CD4-positive, alpha-beta T cell (primary cell): ENCODE data around the gene EEF1AKMT4. TPM values are rescaled to one million over a fixed set of nuclear protein-coding genes. Genes with fewer than 3 reads are reported as not detected.

Experiments used
- ATAC-seq: fragments of 200-7000 bp; cut with Tn5 transposase; one replicate; pipeline ENCODE4 v1.10.0; 2022; ENCODE audit warnings: mild to moderate bottlenecking; ENCODE audit not compliant: poor library complexity
- CTCF ChIA-PET: fragments of 350-600 bp; sonication (Branson Sonifier 250); formaldehyde crosslinking; loops from one replicate; lab custom pipeline; 2021; ENCODE audit warnings: antibody characterized with exemption, inconsistent platforms; lab: Charles Lee
- POLR2A ChIA-PET: fragments of 350-600 bp; sonication (Branson Sonifier 250); formaldehyde crosslinking; loops from one replicate; lab custom pipeline; 2021; ENCODE audit warnings: antibody characterized with exemption, inconsistent platforms; lab: Charles Lee
- DNase-seq, 14 experiments: peaks; one replicate each; pipeline ENCODE4 v3.0.0-alpha.2; 2013 to 2020; ENCODE audit warnings: mixed read lengths in 2 of 14
- H3K27ac ChIP-seq, 2 donors: one replicate each; pipeline versions ENCODE4 v1.5.1 to v1.7.0; 2013; ENCODE audit warnings: low read length in 2 of 2, low read depth in 1 of 2, mild to moderate bottlenecking in 1 of 2
- H3K27me3 ChIP-seq, 2 experiments: 1 replicate in 1 of 2; 2 replicates in 1 of 2; pipeline versions ENCODE4 v1.6.1 to v1.7.0; 2013; ENCODE audit warnings: low read length in 2 of 2, control low read depth in 1 of 2, mild to moderate bottlenecking in 1 of 2, moderate library complexity in 1 of 2; ENCODE audit not compliant: insufficient read depth in 2 of 2, control insufficient read depth in 1 of 2
- H3K36me3 ChIP-seq: one replicate; pipeline ENCODE4 v1.6.1; 2013; ENCODE audit warnings: low read length, control low read depth; ENCODE audit not compliant: insufficient read depth
- H3K4me1 ChIP-seq: one replicate; pipeline ENCODE4 v1.6.1; 2013; ENCODE audit warnings: low read length, control low read depth; ENCODE audit not compliant: insufficient read depth
- H3K4me3 ChIP-seq: one replicate; pipeline ENCODE4 v1.5.1; 2013; ENCODE audit warnings: mild to moderate bottlenecking, low read length, moderate library complexity
- H3K9me3 ChIP-seq, 2 experiments: 1 replicate in 1 of 2; 2 replicates in 1 of 2; pipeline versions ENCODE4 v1.6.1 to v1.7.0; 2013; ENCODE audit warnings: low read length in 2 of 2, mild to moderate bottlenecking in 2 of 2, control low read depth in 1 of 2, moderate library complexity in 1 of 2; ENCODE audit not compliant: control insufficient read depth in 1 of 2, insufficient read depth in 1 of 2
- H3K27ac Mint-ChIP-seq: one replicate; pipeline ENCODE4 v1.8.0; 2020; ENCODE audit warnings: mixed read lengths
- H3K27me3 Mint-ChIP-seq: one replicate; pipeline ENCODE4 v1.8.0; 2021; ENCODE audit warnings: mixed read lengths
- H3K36me3 Mint-ChIP-seq: one replicate; pipeline ENCODE4 v1.8.0; 2021; ENCODE audit warnings: low read depth, mixed read lengths
- H3K4me1 Mint-ChIP-seq: one replicate; pipeline ENCODE4 v1.8.0; 2021; ENCODE audit warnings: low read depth, mixed read lengths
- H3K4me3 Mint-ChIP-seq: one replicate; pipeline ENCODE4 v1.8.0; 2020; ENCODE audit warnings: mild to moderate bottlenecking, mixed read lengths
- H3K9me3 Mint-ChIP-seq: one replicate; pipeline ENCODE4 v1.8.0; 2020; ENCODE audit warnings: mixed read lengths
- intact Hi-C, 2 experiments: fragments of 100-400 bp; cut with DNase I in 1 of 2; cut with micrococcal nuclease in 1 of 2; formaldehyde crosslinking; loops; one replicate each; pipeline versions ENCODE4 v1.15.1 to v1.9.0; 2023 to 2025; cut with DNase I, micrococcal nuclease
- total RNA-seq, 174 experiments: library from RNA in 2 of 174; stranded (reverse) in 2 of 174; gene quantifications; one replicate each; pipeline ENCODE4 v1.2.3 and lab custom pipeline; 2021 to 2026
- TF ChIP-seq, protein P1 (sequence below): fragments of 200-600 bp; IDR thresholded peaks from one replicate; pipeline ENCODE4 v1.8.0; 2022; ENCODE audit warnings: antibody characterized with exemption, mild to moderate bottlenecking

The EEF1AKMT4 gene
- total RNA-seq, 2 experiments from 2014 or later, result not detected

DNA sequence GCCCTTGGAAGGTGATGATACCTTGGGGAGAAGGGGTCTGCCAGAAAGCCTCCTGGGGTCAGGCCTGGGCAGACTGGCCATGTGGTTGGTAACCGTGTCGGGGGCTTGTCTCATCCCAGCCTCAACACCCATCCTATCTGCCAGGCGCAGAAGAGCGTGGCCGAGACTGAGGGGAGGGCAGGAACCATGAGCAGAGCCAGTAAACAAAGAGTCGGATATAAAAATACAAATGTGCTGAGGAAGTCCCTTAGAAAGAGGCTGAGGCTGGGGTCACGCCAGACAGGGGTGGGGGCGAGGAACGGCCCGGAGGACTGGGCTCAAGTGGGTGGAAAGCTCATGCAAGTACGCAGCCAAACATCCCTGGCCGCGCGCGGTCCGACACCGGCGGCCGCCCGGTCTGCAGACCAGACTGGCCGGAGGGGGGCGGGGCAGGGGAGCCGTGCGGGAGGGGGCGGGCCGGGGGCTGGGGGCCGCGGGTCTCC is 10.0 kb downstream of the EEF1AKMT4 start:
- H3K9me3 ChIP-seq, result peaks cover 0 to 12% of the 10 kb centered on the region in 2 experiments
- peaks cover 23 to 26% of the 10 kb centered on the region in 2 experiments for H3K27me3 ChIP-seq
- TF ChIP-seq, protein P1, sequence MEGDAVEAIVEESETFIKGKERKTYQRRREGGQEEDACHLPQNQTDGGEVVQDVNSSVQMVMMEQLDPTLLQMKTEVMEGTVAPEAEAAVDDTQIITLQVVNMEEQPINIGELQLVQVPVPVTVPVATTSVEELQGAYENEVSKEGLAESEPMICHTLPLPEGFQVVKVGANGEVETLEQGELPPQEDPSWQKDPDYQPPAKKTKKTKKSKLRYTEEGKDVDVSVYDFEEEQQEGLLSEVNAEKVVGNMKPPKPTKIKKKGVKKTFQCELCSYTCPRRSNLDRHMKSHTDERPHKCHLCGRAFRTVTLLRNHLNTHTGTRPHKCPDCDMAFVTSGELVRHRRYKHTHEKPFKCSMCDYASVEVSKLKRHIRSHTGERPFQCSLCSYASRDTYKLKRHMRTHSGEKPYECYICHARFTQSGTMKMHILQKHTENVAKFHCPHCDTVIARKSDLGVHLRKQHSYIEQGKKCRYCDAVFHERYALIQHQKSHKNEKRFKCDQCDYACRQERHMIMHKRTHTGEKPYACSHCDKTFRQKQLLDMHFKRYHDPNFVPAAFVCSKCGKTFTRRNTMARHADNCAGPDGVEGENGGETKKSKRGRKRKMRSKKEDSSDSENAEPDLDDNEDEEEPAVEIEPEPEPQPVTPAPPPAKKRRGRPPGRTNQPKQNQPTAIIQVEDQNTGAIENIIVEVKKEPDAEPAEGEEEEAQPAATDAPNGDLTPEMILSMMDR, result no peak
- ChIA-PET POLR2A (interaction anchor here (1.4 kb wide), 1 partner anchor 13 kb away, joined by 4 read pairs; no protein-coding TSS in a partner anchor), CTCF (no interaction called here)
- H3K4me1 ChIP-seq, result peaks cover 29% of the 10 kb centered on the region
- H3K4me3 ChIP-seq, result no peak overlapping the region
- Mint-ChIP-seq H3K4me1 (peaks cover 17% of the 10 kb centered on the region), H3K36me3 (no peaks in the 10 kb centered on the region), H3K27ac (no peak overlapping the region), H3K4me3 (peak overlapping the region; percentile 67), H3K27me3 (peaks cover 40% of the 10 kb centered on the region), H3K9me3 (no peaks in the 10 kb centered on the region)
- H3K27ac ChIP-seq, result no peak overlapping the region
- ATAC-seq (no peak), DNase-seq (peak in 1 of 14 experiments; percentile 8)
- intact Hi-C loops, result no loop called here
- H3K36me3 ChIP-seq, result no peaks in the 10 kb centered on the region

DNA sequence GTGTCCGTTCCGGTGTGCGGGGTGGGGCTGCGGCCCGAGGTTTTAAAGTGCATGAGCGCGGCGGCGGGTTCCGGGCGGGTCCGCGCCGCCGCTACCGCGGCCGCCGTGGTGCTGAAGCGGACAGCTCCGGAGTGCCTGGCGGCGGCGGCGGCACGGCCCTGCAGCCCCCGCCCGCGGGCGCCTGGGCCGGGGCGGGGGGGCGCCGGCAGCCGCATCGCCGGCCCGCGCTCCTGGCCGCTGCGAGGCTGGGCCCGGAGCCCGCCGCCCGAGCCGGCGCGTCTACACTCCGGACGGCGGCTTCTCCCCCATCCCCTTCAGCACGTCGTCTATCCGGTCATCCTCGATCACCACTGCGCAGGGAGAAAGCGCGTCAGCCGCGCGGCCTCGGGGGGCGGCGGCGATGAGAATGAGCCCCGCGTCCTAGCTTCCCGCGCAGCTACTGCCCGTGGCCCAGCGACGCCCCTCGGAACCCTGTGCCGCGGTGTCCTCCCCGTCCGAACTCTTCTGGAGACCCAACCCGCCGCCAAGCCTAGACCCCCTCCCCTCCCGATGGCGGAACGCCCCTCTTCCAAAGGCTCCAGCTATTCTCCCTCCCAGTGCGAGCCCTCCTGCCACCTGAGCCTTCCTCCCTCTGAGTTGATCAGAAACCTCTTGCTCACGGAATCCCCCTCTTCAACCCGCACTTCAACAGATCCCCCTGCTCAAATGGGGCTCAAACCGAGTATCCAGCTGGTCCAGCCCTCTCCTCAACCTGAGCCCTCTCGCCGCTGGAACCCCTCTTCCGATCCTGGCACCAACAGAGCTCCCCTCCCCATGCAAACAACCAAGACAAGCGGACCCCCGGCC is 10.6 kb downstream of the EEF1AKMT4 start:
- H3K9me3 ChIP-seq, result peaks cover 0 to 12% of the 10 kb centered on the region in 2 experiments
- DNase-seq (peak in 8 of 14 experiments; percentile 17 to 77 (median 44)), ATAC-seq (peak; percentile 71)
- peaks cover 17% of the 10 kb centered on the region for H3K4me1 Mint-ChIP-seq
- H3K36me3 ChIP-seq, result no peaks in the 10 kb centered on the region
- no peak overlapping the region for H3K27ac Mint-ChIP-seq
- H3K27ac ChIP-seq, result no peak overlapping the region
- POLR2A ChIA-PET, result interaction anchor here (1.4 kb wide), 1 partner anchor 14 kb away, joined by 4 read pairs; no protein-coding TSS in a partner anchor
- peaks cover 47% of the 10 kb centered on the region for H3K27me3 Mint-ChIP-seq
- no peaks in the 10 kb centered on the region for H3K9me3 Mint-ChIP-seq
- peak overlapping the region; percentile 43 for H3K4me3 ChIP-seq
- TF ChIP-seq, protein P1, result no peak
- H3K27me3 ChIP-seq, result peaks cover 28 to 33% of the 10 kb centered on the region in 2 experiments
- no peaks in the 10 kb centered on the region for H3K36me3 Mint-ChIP-seq
- H3K4me1 ChIP-seq, result peaks cover 29% of the 10 kb centered on the region
- peak overlapping the region; percentile 84 for H3K4me3 Mint-ChIP-seq
- CTCF ChIA-PET, result interaction anchor here (1.7 kb wide), 1 partner anchor 10 kb away, joined by 12 read pairs; the partner anchor contains the start of gene EEF1AKMT4
- intact Hi-C loops, result loop anchor here in 1 of 2 experiments (5.0 kb wide), 1 partner anchor 37 kb away; the partner anchor contains the start of gene PSMD2

DNA sequence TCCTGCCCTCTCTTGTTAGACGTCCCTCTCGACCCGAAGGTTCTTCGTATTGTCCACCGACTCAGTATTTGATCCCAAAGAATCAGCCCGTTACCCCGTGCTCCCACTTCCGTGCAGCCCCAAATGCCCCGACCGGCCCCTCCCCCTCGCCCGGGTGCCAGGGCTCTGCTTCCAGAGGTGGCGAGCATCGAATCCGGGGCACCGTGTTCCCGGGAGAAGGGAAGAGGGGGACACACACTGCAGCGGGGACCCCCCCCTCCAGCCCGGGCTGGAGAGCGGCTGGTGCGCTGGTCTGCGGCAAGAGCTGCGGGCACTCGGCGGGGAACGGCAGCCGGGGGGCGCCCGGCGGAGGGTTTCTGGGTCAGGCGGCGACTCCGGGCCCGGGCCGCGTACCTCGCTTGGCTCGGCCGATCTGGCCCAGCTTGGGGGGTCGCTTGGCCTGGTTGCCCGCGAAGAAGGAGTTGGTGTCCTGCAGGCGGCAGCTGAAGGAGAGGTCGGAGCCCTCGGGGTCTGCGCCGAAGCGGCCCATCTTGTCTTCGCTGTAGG is 11.3 kb downstream of the EEF1AKMT4 start:
- Histone ChIP-seq H3K36me3 (no peaks in the 10 kb centered on the region), H3K4me3 (peak overlapping the region; percentile 43), H3K4me1 (peaks cover 29% of the 10 kb centered on the region), H3K27ac (no peak overlapping the region), H3K27me3 (peaks cover 32 to 37% of the 10 kb centered on the region in 2 experiments), H3K9me3 (peaks cover 0 to 12% of the 10 kb centered on the region in 2 experiments)
- ATAC-seq (no peak), DNase-seq (peak in 3 of 14 experiments; percentile 10 to 38 (median 15))
- TF ChIP-seq, protein P1, result no peak
- ChIA-PET POLR2A (interaction anchor here (1.4 kb wide), 1 partner anchor 14 kb away, joined by 4 read pairs; no protein-coding TSS in a partner anchor), CTCF (interaction anchor here (1.7 to 1.8 kb wide), 2 partner anchors 11 to 33 kb away, joined by 4 to 12 read pairs; partner anchors contain the start of gene EEF1AKMT4)
- Mint-ChIP-seq H3K9me3 (no peaks in the 10 kb centered on the region), H3K4me1 (peaks cover 17% of the 10 kb centered on the region), H3K4me3 (peak overlapping the region; percentile 84), H3K27me3 (peaks cover 50% of the 10 kb centered on the region), H3K27ac (no peak overlapping the region), H3K36me3 (no peaks in the 10 kb centered on the region)
- intact Hi-C loops, result loop anchor here in 1 of 2 experiments (5.0 kb wide), 1 partner anchor 37 kb away; the partner anchor contains the start of gene PSMD2
